Fibroblast of upper back skin (primary cell): ENCODE results near the gene KLHL29.
"Not testable (repeated sequence)": the region's sequence is repeated elsewhere in the genome, so short reads cannot be mapped to it uniquely, and the experiment has no call there.

Experiments
- DNase-seq: peaks from one replicate; pipeline ENCODE4 v3.0.0-alpha.2; 2013

Gene KLHL29

GRCh38 chr2:23384551-23385343, at the start of gene KLHL29:
KLHL29 (plus strand) TSS chr2:23385179; CDS start chr2:23562197, 177,018 bp downstream.
- DNase-seq: peak; percentile 76

- no peak for DNase-seq
Observed at GRCh38 chr2:23335550-23335949, 49.4 kb upstream of the KLHL29 start.

DNA sequence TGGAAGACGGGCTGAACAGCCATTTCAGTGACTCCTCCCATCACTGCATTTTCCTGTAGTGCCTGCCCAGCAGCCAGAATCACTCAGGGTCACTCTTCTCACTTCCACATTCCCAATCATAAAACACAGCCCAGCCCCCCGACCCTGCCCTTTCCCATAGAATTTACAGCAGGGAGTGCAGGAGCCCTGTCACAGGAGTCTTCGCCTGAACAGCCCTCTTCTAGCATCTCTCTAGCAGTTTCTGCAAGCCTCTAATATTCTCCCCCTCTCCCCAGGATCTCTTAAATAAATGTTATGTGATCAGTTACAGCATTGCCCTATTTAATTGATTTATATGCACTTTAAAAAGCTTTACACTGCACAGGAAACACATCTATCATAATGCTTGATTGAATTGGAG, 42.9 kb upstream of the KLHL29 start:
- no peak for DNase-seq

DNA sequence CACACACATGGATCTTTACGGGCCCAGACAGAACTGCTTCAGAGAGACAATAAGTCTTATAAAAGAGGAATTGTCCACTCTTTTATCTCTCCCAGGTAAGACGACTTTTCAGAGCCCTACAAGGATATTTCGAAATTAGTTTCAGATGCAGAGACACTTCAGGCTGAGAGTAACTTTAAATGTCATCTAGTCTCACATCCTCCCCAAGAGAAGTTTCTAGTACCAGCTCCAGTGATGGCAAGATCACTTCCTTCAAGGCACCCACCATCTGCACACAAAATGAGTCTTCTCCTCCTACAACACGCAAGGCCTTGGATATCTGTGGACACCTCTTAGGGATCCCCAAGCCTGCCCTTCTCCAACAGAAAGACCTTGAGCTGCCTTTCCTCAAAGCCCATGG, 39.0 kb upstream of the KLHL29 start:
- DNase-seq: no peak

GRCh38 chr2:23346781-23347180, 38.2 kb upstream of the KLHL29 start:
- DNase-seq: no peak

- DNase-seq: no peak
Observed at GRCh38 chr2:23347471-23348092, 37.4 kb upstream of the KLHL29 start.

DNA sequence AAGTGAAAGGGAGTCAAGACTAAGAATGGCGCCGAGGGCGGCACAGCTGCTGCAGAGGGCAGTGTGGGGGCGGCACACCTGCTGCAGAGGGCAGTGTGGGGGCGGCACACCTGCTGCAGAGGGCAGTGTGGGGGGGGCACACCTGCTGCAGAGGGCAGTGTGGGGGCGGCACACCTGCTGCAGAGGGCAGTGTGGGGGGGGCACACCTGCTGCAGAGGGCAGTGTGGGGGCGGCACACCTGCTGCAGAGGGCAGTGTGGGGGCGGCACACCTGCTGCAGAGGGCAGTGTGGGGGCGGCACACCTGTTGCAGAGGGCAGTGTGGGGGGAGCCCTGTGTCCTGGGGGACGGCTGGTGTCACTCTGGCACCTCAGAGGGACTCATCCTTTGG, 36.9 kb upstream of the KLHL29 start:
- DNase-seq: not testable (repeated sequence)

GRCh38 chr2:23349508-23349907, 35.5 kb upstream of the KLHL29 start:
- DNase-seq: no peak

DNA sequence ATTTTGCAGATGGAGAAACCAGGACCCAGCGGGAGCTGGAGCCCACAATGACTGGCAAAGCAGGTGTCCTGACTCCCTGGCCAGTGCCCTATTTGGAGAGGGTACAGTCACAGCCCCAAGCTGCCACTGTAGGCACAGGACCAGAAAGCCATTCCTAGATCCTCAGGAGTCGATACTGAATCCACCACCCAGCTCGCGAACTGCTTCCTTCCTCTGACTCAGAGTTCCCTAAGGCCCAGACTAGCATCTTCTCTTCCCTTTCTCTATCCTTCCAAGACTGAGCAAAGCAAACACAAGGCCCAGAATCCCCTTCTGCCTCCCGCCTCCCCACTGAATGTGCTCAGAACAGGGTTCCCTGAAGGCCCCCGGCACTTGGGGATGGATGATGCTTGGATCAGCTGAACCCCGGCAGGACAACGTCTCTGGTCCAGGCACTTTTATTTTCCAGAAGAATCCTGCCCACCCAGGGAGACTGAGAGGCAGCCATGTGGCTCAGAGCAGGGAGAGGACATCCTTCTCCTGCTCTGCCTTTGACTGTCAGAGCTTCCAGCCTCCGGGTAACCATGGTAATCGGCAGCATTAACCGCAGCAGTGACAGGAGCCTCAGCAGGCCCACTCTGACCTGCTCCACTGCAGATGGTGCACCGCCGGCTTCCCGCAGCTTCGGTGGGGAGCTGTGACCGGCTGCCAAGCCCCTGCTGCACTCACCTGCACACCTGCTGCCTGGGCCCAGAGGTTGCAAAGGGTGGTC, 34.8 kb upstream of the KLHL29 start:
- DNase-seq: peak; percentile 10

- no peak for DNase-seq
Observed at GRCh38 chr2:23350792-23351355, 34.1 kb upstream of the KLHL29 start.

GRCh38 chr2:23351388-23352141, 33.4 kb upstream of the KLHL29 start:
- DNase-seq: peak; percentile 90

DNA sequence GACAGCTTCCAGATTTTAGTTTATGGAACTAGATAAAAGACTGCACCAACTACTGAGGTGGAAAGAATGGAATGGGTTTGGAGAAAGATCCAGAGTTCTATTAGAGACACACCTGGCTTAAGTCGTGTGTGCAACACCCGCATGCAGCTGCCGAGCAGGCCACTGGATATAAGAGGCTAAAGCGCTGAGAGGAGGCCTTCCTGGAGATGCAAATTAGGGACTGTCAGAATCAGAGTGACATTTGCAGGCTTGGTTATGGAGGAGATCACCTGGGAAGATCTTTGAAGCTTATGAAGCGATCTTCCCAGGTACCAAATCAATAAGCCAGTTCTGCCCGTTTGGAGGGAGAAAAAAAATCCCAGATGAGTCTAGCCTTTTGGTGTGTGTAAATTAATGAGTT, 30.4 kb upstream of the KLHL29 start:
- no peak for DNase-seq

DNA sequence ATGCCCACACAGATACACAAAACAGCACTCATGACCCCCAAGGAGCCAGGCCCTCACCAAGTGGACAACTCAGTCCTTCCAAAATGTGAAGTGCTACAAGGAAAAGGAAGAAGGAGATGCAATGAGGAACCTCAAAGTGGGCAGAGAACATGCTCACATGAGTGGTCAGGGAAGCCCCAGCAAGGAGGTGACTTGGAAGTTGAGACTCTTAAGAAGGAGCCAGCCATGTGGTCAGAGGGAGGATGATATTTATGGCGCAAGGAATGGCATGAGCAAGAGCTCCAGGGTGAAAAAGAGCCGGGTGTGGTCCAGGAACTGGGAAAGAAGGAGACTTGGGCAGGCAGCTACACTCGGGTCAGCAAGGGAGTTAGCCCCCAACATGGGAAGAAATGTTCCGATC, 30.0 kb upstream of the KLHL29 start:
- no peak for DNase-seq

DNA sequence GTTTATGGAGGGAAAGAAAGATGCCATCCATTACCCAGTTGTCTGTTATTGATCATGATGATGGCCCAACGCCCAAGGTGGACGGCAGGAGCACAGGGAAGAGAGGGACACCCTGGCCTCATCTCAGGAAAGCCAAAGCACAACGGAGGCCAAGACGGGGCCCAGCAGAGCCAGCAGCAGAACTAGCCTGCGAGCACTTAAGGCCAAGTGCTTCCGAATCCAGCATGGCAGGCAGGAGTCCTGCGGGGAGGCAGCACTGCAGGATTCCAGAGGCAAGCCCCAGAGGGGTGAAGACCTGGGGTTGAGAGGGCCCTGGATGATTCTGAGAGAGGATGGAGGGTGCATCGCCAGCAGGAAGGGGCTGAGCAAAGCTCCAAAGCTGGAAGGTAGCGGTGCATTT, 28.3 kb upstream of the KLHL29 start:
- no peak for DNase-seq

GRCh38 chr2:23359631-23360567, 25.1 kb upstream of the KLHL29 start:
- no peak for DNase-seq

- DNase-seq: no peak
Observed at GRCh38 chr2:23360571-23361125, 24.3 kb upstream of the KLHL29 start.

- no peak for DNase-seq
Observed at GRCh38 chr2:23361152-23361551, 23.8 kb upstream of the KLHL29 start.

- no peak for DNase-seq
Observed at GRCh38 chr2:23363268-23363667, 21.7 kb upstream of the KLHL29 start.

DNA sequence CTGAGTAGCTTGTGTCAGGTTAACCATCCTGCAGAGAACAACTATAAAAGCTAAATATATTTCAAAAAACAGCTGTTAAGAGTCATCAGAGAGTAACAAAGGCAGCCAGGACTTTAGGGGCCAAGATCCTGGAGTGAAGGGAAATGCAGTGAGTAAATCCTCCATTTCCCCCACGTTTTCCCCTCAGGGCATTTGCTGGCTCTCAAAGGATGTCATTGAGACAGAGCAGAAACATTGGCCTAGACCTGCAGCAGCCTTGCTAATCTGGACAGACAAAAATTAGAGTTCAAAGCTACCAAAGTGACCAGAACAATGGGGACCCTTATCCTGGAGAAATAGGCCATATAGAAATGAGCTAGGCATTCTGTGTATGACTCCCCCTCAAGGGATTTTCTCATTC, 21.1 kb upstream of the KLHL29 start:
- no peak for DNase-seq

GRCh38 chr2:23366720-23367119, 18.3 kb upstream of the KLHL29 start:
- no peak for DNase-seq

GRCh38 chr2:23367760-23368159, 17.2 kb upstream of the KLHL29 start:
- DNase-seq: peak; percentile 45
